ENCODE measurements around the gene ANKRD39. TPM values are rescaled to one million over a fixed set of nuclear protein-coding genes. Genes with fewer than 3 reads are reported as not detected.

Gene ANKRD39
- total RNA-seq, 2 donors from 2014 or later = 16.8 to 18.6 TPM

DNA sequence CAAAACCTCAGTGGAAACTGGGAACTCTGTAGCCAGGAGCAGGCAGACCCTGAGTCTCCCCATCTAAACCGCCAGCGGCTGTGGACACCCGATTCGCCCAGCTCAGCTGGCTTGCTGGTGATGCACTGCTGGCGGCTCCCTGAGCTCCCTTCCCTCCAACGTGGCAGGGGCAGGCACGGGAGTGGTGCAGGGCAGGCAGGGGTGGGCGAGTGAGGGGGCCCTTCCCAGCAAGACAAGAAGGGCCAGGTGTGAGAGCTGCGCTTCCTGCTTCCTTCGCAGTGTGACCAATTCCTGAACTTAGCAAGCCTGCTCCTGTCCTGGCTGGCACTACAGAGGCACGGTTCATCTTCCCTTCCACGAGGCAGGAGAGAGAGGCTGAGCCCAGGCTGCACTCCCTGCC, 24.4 kb upstream of the ANKRD39 start:
- Mint-ChIP-seq H3K4me3 (no peak overlapping the region), H3K27me3 (no peaks in the 10 kb centered on the region)

GRCh38 chr2:96881349-96882195, 23.8 kb upstream of the ANKRD39 start:
- no peaks in the 10 kb centered on the region for H3K27me3 Mint-ChIP-seq
- no peaks in the 10 kb centered on the region for H3K9me3 ChIP-seq (ENCODE audit: control insufficient read depth, low read length, poor library complexity, severe bottlenecking)
- H3K36me3 Mint-ChIP-seq (ENCODE audit: low read depth) = no peaks in the 10 kb centered on the region
- peaks cover 4% of the 10 kb centered on the region for H3K4me1 Mint-ChIP-seq
- no peak overlapping the region for H3K27ac Mint-ChIP-seq
- H3K4me3 Mint-ChIP-seq = no peak overlapping the region
- no peak for DNase-seq
- ATAC-seq = no peak

More for the DNA sequence above, 24.4 kb upstream of the ANKRD39 start:
- Mint-ChIP-seq H3K27ac (no peak overlapping the region), H3K4me1 (peaks cover 3% of the 10 kb centered on the region), H3K36me3 (ENCODE audit: low read depth) (no peaks in the 10 kb centered on the region)
- DNase-seq (no peak), ATAC-seq (no peak)
- H3K9me3 ChIP-seq (ENCODE audit: control insufficient read depth, low read length, poor library complexity, severe bottlenecking) = no peaks in the 10 kb centered on the region

- Mint-ChIP-seq H3K4me3 (no peak overlapping the region), H3K27me3 (no peaks in the 10 kb centered on the region), H3K4me1 (peaks cover 3% of the 10 kb centered on the region), H3K27ac (no peak overlapping the region), H3K36me3 (ENCODE audit: low read depth) (no peaks in the 10 kb centered on the region)
- ATAC-seq (no peak), DNase-seq (no peak)
- no peaks in the 10 kb centered on the region for H3K9me3 ChIP-seq (ENCODE audit: control insufficient read depth, low read length, poor library complexity, severe bottlenecking)
Observed at GRCh38 chr2:96880891-96881273, 23.1 kb upstream of the ANKRD39 start.

DNA sequence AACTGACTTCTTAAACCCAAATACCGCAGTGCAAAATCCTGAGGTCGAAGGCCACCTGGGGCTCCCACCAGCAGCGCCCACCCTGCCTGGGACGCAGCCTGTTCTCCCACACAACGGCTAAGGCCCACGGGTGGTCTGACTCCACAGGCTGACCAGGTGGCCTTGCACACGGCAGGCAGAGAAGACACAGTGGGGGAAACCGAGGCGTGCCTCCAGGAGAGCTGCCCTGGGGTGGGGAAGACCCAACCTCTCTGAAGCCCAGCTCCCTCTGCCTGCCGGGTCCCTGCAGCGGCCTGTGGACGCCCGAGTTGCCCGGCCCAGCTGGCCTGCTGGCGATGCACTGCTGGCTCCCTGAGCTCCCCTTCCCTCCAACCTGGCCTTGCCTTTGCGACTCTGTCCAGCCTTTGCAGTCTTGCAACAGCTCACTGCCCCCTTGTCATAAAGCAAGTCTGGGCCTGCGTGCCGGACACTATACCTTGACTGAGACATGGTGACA, 21.8 kb upstream of the ANKRD39 start:
- Mint-ChIP-seq H3K36me3 (ENCODE audit: low read depth) (no peaks in the 10 kb centered on the region), H3K4me1 (peaks cover 8% of the 10 kb centered on the region), H3K4me3 (no peak overlapping the region), H3K27ac (no peak overlapping the region), H3K27me3 (no peaks in the 10 kb centered on the region)
- no peak for DNase-seq
- no peak for ATAC-seq
- H3K9me3 ChIP-seq (ENCODE audit: control insufficient read depth, low read length, poor library complexity, severe bottlenecking) = no peaks in the 10 kb centered on the region

- H3K36me3 Mint-ChIP-seq (ENCODE audit: low read depth) = no peaks in the 10 kb centered on the region
- no peaks in the 10 kb centered on the region for H3K27me3 Mint-ChIP-seq
- no peak for DNase-seq
- ATAC-seq = no peak
- no peak overlapping the region for H3K4me3 Mint-ChIP-seq
- H3K27ac Mint-ChIP-seq = no peak overlapping the region
- peaks cover 13% of the 10 kb centered on the region for H3K4me1 Mint-ChIP-seq
- no peaks in the 10 kb centered on the region for H3K9me3 ChIP-seq (ENCODE audit: control insufficient read depth, low read length, poor library complexity, severe bottlenecking)
Observed at GRCh38 chr2:96878796-96879544, 21.2 kb upstream of the ANKRD39 start.

DNA sequence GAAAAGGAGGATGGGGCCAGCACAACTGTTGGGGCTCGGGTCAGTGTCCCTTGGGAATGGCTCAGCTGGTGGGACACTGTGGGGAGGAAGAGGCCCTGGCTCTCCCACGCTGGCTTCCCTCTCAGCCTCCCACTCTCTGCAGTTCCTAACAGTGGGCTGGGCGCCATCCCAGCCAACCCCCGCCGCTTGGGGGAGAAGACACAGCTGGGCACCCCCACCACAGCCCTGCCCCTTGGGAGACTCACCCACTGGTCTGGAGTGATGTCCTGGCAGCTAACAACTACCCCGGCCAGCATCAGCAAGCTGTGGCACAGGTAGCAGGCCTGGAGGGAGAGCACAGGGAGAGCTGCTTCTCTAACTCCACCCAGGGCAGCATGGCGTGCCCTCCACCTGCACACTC, 20.4 kb upstream of the ANKRD39 start:
- no peaks in the 10 kb centered on the region for H3K27me3 Mint-ChIP-seq
- H3K36me3 Mint-ChIP-seq (ENCODE audit: low read depth) = no peaks in the 10 kb centered on the region
- no peak overlapping the region for H3K4me3 Mint-ChIP-seq
- DNase-seq (no peak), ATAC-seq (no peak)
- H3K4me1 Mint-ChIP-seq = peaks cover 13% of the 10 kb centered on the region
- peak overlapping the region; percentile 91 for H3K27ac Mint-ChIP-seq
- H3K9me3 ChIP-seq (ENCODE audit: control insufficient read depth, low read length, poor library complexity, severe bottlenecking) = no peaks in the 10 kb centered on the region

DNA sequence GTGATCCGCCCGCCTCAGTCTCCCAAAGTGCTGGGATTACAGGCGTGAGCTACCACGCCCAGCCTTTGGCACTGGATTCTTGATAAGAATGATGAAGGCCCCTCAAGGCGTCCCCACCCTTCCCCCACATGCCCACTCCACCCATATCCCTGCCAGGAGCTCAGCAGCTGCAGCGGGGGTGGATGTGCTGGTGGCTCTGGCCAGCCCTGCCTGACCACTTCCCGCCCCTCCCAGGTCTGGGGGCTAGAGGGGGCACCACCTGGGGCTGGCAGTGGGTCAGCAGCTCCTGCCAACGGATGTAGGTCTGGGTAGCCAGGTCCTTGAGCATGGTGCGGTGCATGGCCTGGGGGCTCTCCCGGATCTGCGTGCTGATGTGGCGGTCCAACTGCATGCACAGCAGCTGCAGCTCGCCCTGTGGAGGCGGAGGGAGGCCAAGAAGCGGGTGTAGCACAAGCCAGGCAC, 19.8 kb upstream of the ANKRD39 start:
- H3K27me3 Mint-ChIP-seq = no peaks in the 10 kb centered on the region
- no peak for ATAC-seq
- peaks cover 13% of the 10 kb centered on the region for H3K4me1 Mint-ChIP-seq
- no peak for DNase-seq
- no peak overlapping the region for H3K4me3 Mint-ChIP-seq
- H3K9me3 ChIP-seq (ENCODE audit: control insufficient read depth, low read length, poor library complexity, severe bottlenecking) = no peaks in the 10 kb centered on the region
- no peaks in the 10 kb centered on the region for H3K36me3 Mint-ChIP-seq (ENCODE audit: low read depth)
- H3K27ac Mint-ChIP-seq = peak overlapping the region; percentile 91

GRCh38 chr2:96877042-96877451, 19.2 kb upstream of the ANKRD39 start:
- no peak for DNase-seq
- no peaks in the 10 kb centered on the region for H3K9me3 ChIP-seq (ENCODE audit: control insufficient read depth, low read length, poor library complexity, severe bottlenecking)
- Mint-ChIP-seq H3K36me3 (ENCODE audit: low read depth) (no peaks in the 10 kb centered on the region), H3K27me3 (no peaks in the 10 kb centered on the region), H3K4me3 (no peak overlapping the region), H3K27ac (peak overlapping the region; percentile 91), H3K4me1 (peaks cover 13% of the 10 kb centered on the region)
- no peak for ATAC-seq

GRCh38 chr2:96876269-96877041, 18.6 kb upstream of the ANKRD39 start:
- peaks cover 13% of the 10 kb centered on the region for H3K4me1 Mint-ChIP-seq
- H3K27ac Mint-ChIP-seq = peak overlapping the region; percentile 91
- no peak overlapping the region for H3K4me3 Mint-ChIP-seq
- H3K9me3 ChIP-seq (ENCODE audit: control insufficient read depth, low read length, poor library complexity, severe bottlenecking) = no peaks in the 10 kb centered on the region
- no peak for DNase-seq
- ATAC-seq = no peak
- H3K36me3 Mint-ChIP-seq (ENCODE audit: low read depth) = no peaks in the 10 kb centered on the region
- H3K27me3 Mint-ChIP-seq = no peaks in the 10 kb centered on the region

- Mint-ChIP-seq H3K4me1 (peaks cover 17% of the 10 kb centered on the region), H3K27ac (peak overlapping the region; percentile 91), H3K4me3 (no peak overlapping the region), H3K36me3 (ENCODE audit: low read depth) (no peaks in the 10 kb centered on the region), H3K27me3 (no peaks in the 10 kb centered on the region)
- no peaks in the 10 kb centered on the region for H3K9me3 ChIP-seq (ENCODE audit: control insufficient read depth, low read length, poor library complexity, severe bottlenecking)
- DNase-seq (no peak), ATAC-seq (no peak)
Observed at GRCh38 chr2:96875498-96876268, 17.9 kb upstream of the ANKRD39 start.

DNA sequence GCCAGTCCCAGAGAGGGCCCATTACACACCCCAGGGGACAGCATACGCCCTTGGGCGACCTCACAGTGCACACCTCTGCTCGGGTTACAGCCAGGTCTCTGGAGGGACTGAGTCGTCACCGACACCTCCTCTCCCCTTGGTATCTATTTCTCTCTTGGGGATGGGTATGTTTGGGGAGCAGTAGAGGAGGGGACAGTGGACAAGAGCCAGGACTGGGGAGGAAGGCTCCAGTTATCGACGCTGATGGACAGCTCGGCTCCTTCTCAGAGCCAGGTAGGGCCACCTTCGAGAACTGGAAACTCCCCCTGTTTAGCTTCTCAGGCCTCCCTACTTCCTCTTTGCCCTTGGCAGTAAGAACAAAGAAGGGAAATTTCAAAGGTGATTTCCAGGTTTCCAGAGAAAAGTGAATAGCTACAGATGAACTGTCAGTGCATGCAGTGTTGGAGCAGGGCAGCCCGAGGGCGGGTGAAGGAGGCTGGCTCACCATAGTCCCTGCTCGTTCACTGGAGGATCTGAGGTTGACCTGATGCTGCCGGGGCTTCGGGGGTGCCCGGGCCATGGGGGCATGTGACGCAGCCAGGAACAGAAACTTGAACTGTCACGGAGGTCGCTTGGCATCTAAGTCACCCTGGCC, 16.5 kb upstream of the ANKRD39 start:
- Mint-ChIP-seq H3K27me3 (no peaks in the 10 kb centered on the region), H3K4me1 (peaks cover 19% of the 10 kb centered on the region), H3K27ac (peak overlapping the region; percentile 91), H3K4me3 (peak overlapping the region; percentile 43), H3K36me3 (ENCODE audit: low read depth) (no peaks in the 10 kb centered on the region)
- peak; percentile 50 for ATAC-seq
- no peak for DNase-seq
- H3K9me3 ChIP-seq (ENCODE audit: control insufficient read depth, low read length, poor library complexity, severe bottlenecking) = no peaks in the 10 kb centered on the region

DNA sequence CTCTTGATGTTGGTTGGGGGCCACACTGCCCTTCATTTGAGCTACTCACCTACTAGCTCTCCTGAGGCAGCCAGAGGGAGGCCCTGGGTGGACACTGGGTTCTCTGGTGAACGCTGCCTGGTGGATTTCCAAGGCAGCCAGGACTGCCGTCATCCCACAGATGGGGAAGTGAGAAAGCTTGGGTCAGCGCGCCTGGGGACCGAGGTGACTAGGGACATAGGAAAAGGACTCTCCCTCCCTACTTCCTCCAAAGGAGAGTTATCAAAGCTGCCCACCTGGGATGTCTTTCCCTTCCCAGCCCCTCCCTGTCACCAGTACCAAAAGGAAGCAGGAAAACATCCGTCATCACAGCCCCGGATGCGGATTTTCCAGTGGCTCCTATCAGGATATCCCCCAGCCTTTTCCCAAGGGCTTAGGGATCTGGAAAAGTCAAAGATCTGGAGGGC, 15.9 kb upstream of the ANKRD39 start:
- DNase-seq = no peak
- no peak for ATAC-seq
- peaks cover 19% of the 10 kb centered on the region for H3K4me1 Mint-ChIP-seq
- H3K9me3 ChIP-seq (ENCODE audit: control insufficient read depth, low read length, poor library complexity, severe bottlenecking) = no peaks in the 10 kb centered on the region
- H3K36me3 Mint-ChIP-seq (ENCODE audit: low read depth) = no peaks in the 10 kb centered on the region
- H3K27ac Mint-ChIP-seq = peak overlapping the region; percentile 91
- no peaks in the 10 kb centered on the region for H3K27me3 Mint-ChIP-seq
- H3K4me3 Mint-ChIP-seq = no peak overlapping the region
